Epithelial cell of esophagus (primary cell): ENCODE measurements around the gene SPP2.

Source experiments
- DNase-seq: peaks from one replicate; pipeline ENCODE4 v3.0.0; 2010; ENCODE audit warnings: low read depth
- H3K4me3 ChIP-seq: 2 replicates; pipeline ENCODE4 v1.5.1; 2011; ENCODE audit warnings: mild to moderate bottlenecking, low read length, control low read depth
- TF ChIP-seq, protein P1 (sequence below): IDR thresholded peaks from 2 replicates; pipeline ENCODE4 v1.5.1; 2011; ENCODE audit warnings: low read depth, mild to moderate bottlenecking, low read length, control low read depth, inconsistent platforms; ENCODE audit not compliant: insufficient read depth; ENCODE audit errors: missing control alignments

The SPP2 gene

DNA sequence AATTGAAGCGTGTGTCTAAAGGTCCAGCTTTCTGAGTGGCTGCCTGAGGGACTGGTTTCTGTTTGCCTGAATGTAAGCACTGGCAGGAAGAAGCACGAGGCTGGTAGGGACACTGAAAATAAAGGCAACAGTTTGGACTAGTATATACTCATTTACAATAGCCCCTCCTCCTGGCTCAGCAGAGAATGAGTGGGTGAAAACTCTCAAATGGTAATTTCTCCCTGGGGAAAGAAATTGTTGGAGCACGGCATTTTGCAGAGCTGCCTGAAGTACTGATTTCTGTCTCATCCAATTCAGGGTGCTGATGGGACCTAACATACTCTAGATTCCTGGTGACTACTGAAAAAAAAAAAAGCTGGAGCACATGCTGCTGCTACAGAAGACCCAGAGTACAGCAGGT, 17.3 kb upstream of the SPP2 start:
- no peak for DNase-seq
- TF ChIP-seq, protein P1, sequence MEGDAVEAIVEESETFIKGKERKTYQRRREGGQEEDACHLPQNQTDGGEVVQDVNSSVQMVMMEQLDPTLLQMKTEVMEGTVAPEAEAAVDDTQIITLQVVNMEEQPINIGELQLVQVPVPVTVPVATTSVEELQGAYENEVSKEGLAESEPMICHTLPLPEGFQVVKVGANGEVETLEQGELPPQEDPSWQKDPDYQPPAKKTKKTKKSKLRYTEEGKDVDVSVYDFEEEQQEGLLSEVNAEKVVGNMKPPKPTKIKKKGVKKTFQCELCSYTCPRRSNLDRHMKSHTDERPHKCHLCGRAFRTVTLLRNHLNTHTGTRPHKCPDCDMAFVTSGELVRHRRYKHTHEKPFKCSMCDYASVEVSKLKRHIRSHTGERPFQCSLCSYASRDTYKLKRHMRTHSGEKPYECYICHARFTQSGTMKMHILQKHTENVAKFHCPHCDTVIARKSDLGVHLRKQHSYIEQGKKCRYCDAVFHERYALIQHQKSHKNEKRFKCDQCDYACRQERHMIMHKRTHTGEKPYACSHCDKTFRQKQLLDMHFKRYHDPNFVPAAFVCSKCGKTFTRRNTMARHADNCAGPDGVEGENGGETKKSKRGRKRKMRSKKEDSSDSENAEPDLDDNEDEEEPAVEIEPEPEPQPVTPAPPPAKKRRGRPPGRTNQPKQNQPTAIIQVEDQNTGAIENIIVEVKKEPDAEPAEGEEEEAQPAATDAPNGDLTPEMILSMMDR = no peak
- H3K4me3 ChIP-seq = no peak overlapping the region

DNA sequence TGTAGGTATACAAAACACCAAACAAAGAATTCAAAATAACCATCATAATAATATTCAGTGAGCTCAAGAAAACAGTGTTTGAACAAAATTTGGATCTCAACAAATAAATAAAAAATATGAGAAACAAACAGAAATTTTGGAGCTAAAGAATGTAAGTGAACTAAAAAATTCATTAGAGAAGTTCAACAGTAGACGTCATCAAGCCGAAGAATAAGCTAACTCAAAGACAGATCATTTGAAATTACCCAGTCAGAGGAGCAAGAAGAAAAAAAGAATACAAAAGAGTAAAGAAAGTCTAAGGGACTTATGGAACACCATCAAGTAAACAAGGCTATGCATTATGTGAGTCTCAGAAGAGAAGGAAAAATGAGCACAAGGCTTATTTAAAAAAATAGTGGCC, 16.6 kb upstream of the SPP2 start:
- TF ChIP-seq, protein P1 = no peak
- H3K4me3 ChIP-seq = no peak overlapping the region
- DNase-seq = no peak

DNA sequence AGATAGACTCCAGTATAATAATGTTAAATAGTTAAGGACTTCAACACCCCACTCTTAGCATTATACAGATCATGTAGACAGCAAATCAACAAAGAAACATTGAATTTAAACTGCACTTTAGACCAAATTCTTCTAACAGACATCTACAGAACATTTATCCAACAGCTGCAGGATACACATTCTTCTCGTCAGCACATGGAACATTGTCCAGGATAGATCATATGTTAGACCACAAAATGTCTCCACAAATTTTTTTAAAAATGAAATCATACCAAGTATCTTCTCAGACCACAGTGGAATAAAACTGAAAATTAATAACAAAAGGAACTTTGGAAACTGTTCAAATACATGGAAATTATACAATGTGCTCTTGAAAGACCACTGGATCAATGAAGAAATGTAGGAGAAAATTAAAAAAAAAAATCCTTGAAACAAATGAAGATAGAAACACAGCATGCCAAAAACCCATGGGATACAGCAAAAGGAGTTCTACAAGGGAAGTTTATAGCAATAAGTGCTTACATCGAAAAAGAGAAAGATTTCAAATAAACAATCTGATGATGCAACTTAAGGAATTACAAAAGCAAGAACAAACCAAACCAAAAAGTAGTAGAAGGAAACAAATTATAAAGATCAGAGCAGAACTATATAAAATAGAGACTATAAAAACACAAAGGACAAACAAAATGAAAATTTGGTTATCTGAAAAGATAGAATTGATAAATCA, 12.3 kb upstream of the SPP2 start:
- no peak for DNase-seq
- no peak overlapping the region for H3K4me3 ChIP-seq
- TF ChIP-seq, protein P1 = no peak

DNA sequence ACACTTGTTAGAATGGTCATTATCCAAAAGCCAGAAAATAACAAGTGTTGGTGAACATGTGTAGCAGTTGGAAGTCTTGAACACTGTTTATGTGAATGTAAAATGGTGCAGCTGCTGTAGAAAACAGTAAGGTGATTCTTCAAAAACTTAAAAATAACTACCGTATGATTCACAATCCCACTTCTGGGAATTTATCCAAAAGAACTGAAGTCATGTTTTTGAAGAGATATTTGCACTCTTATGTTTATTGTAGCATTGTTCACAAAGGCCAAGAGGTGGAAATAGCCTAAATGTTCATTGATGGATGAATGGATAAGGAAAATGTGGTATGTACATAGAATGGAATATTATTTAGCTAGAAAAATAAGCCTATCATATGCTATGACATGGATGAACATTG, 6.3 kb upstream of the SPP2 start:
- TF ChIP-seq, protein P1 = no peak
- H3K4me3 ChIP-seq = no peak overlapping the region
- peak; percentile 63 for DNase-seq

DNA sequence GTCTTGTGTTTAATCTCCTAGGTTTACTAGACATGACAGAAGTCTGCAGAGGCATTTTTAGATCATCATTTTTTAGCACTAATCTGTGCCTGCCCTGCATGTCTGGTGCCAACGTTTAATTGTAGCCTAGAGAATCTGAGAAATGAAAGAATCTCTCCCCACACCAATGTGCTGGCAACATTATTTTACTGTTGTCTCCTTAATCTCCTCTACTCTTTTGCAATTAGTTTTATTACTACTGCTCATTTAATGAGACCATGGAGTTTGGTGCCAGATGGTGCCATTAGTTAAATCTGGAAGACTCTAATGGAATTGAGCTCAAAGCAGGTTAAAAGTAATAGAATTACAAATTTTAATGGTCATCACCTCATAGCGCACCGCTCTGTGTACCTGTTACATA, 4.0 kb upstream of the SPP2 start:
- TF ChIP-seq, protein P1 = no peak
- DNase-seq = no peak
- H3K4me3 ChIP-seq = no peak overlapping the region

DNA sequence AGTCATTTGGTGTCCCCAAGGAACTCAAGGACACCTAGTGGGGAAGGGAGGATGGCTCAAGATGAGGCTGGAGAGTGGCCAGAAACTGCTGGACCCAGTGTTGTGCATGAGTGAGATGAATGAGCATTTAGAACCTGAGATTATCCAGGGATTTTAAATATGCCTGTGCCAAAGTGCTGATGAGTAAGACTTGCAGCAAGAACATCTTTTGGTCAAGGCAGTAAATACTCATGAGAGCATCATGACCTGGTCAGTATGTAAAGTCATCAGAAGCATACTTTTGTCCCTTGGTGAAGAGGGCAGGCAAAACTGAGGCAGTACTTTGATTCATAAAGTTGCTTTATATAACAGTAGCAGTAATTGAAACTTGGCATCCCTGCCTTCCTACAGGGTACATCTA, 3.1 kb upstream of the SPP2 start:
- no peak for DNase-seq
- TF ChIP-seq, protein P1 = no peak
- H3K4me3 ChIP-seq = no peak overlapping the region

DNA sequence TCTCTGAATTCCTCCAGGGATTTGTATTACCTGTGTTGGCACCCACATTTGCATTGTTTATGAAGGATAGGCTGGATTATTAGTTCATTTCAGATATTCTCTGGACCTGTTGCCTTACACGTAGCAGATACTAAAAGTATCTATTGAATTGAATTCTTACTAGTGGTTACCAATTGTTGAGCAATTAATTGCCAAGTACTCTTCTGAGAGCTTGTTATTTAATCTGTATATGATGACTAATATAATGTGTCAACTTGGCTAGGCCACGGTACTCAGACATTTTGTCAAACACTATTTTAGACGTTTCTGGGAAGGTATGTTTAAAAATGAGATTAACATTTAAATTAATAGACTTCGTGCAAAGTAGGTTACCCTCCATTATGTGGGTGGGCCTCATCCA, 2.5 kb upstream of the SPP2 start:
- no peak overlapping the region for H3K4me3 ChIP-seq
- TF ChIP-seq, protein P1 = no peak
- peak; percentile 42 for DNase-seq
